DOHH2 (cell line): ENCODE results near the gene TBC1D2.

Experiments
- EZH2phosphoT487 ChIP-seq: fragments of 200-600 bp; sonication (generic); IDR thresholded peaks from 2 replicates; pipeline ENCODE4 v1.6.1; 2017; ENCODE audit warnings: borderline replicate concordance, mild to moderate bottlenecking, antibody characterized with exemption, low read length, moderate library complexity, mixed read lengths
- TF ChIP-seq, protein P1 (sequence below): fragments of 200-600 bp; sonication (generic); IDR thresholded peaks from one replicate; pipeline ENCODE4 v1.5.1; 2014; ENCODE audit warnings: antibody characterized with exemption, mild to moderate bottlenecking, low read depth, low read length; ENCODE audit not compliant: poor library complexity, severe bottlenecking

DNA sequence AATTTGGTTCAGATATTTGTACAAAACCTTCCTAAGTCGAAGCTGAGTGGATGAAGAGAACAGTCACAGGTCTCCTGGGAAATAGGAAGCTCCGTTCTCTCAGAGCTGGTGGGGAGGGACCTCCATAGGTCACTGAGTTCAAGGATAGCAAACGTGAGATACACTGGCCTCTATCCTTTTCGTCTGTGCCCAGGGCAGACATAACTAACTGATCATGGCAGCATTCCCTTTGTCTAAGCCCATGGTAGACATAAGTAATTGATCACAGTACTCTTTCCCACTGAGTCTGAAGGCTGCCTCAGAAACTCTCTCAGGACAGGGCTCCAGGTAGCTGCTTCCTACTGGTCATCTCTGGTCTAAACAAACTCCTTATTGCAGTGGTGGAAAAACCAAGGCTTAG, 50.8 kb downstream of the TBC1D2 start:
- TF ChIP-seq, protein P1, sequence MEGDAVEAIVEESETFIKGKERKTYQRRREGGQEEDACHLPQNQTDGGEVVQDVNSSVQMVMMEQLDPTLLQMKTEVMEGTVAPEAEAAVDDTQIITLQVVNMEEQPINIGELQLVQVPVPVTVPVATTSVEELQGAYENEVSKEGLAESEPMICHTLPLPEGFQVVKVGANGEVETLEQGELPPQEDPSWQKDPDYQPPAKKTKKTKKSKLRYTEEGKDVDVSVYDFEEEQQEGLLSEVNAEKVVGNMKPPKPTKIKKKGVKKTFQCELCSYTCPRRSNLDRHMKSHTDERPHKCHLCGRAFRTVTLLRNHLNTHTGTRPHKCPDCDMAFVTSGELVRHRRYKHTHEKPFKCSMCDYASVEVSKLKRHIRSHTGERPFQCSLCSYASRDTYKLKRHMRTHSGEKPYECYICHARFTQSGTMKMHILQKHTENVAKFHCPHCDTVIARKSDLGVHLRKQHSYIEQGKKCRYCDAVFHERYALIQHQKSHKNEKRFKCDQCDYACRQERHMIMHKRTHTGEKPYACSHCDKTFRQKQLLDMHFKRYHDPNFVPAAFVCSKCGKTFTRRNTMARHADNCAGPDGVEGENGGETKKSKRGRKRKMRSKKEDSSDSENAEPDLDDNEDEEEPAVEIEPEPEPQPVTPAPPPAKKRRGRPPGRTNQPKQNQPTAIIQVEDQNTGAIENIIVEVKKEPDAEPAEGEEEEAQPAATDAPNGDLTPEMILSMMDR: no peak
- TF ChIP-seq EZH2phosphoT487: no peak
